KMS-11 (cell line): Measurements from ENCODE around the gene KLHL41.
"Not testable (repeated sequence)": the region's sequence is repeated elsewhere in the genome, so short reads cannot be mapped to it uniquely, and the experiment has no call there.

Experiments used
- H2AFZ ChIP-seq: fragments of 200-600 bp; sonication (generic); 2 replicates; pipeline ENCODE4 v1.6.1; 2016; ENCODE audit warnings: antibody characterized with exemption, mixed run types, low read depth
- H3K27ac ChIP-seq: fragments of 200-600 bp; sonication (generic); 2 replicates; pipeline ENCODE4 v1.6.1; 2016; ENCODE audit warnings: mild to moderate bottlenecking, mixed run types
- H3K27me3 ChIP-seq: fragments of 200-600 bp; sonication (generic); 2 replicates; pipeline ENCODE4 v1.6.1; 2017; ENCODE audit warnings: mild to moderate bottlenecking, low read depth, mixed run types, moderate library complexity; ENCODE audit not compliant: insufficient read depth
- H3K36me3 ChIP-seq: fragments of 200-600 bp; sonication (generic); 2 replicates; pipeline ENCODE4 v1.6.1; 2017; ENCODE audit warnings: mild to moderate bottlenecking, mixed run types; ENCODE audit not compliant: insufficient read depth
- H3K4me1 ChIP-seq: fragments of 200-600 bp; sonication (generic); 2 replicates; pipeline ENCODE4 v1.6.1; 2016; ENCODE audit warnings: mild to moderate bottlenecking, low read depth, mixed run types; ENCODE audit not compliant: poor library complexity, severe bottlenecking
- H3K4me2 ChIP-seq: fragments of 200-600 bp; sonication (generic); 2 replicates; pipeline ENCODE4 v1.7.0; 2016; ENCODE audit warnings: mild to moderate bottlenecking, mixed run types
- H3K4me3 ChIP-seq: fragments of 200-600 bp; sonication (generic); IDR thresholded peaks from 2 replicates; pipeline ENCODE4 v1.6.1; 2017; ENCODE audit warnings: low read depth, low read length, mixed read lengths; ENCODE audit not compliant: insufficient read depth
- H3K79me2 ChIP-seq: fragments of 200-600 bp; sonication (generic); 2 replicates; pipeline ENCODE4 v1.6.1; 2016; ENCODE audit warnings: low read depth, mixed run types; ENCODE audit not compliant: insufficient read depth
- H3K9ac ChIP-seq: fragments of 200-600 bp; sonication (generic); 2 replicates; pipeline ENCODE4 v1.6.1; 2016; ENCODE audit warnings: mild to moderate bottlenecking, mixed run types
- H4K20me1 ChIP-seq: fragments of 200-600 bp; sonication (generic); 2 replicates; pipeline ENCODE4 v1.6.1; 2016; ENCODE audit warnings: mild to moderate bottlenecking, mixed run types; ENCODE audit not compliant: insufficient read depth
- CTCF ChIP-seq: fragments of 200-600 bp; sonication (generic); conservative IDR thresholded peaks from 2 replicates; pipeline ENCODE4 v1.6.1; 2017; ENCODE audit warnings: low read depth, mild to moderate bottlenecking, antibody characterized with exemption, low read length, moderate library complexity, mixed read lengths

Gene KLHL41

GRCh38 chr2:169572189-169572588 lies 62.7 kb downstream of the KLHL41 start:
- Histone ChIP-seq H3K4me3 (no peak overlapping the region), H3K79me2 (peaks cover 35% of the 10 kb centered on the region; the same call in 1 of the 2 replicates), H2AFZ (no peak overlapping the region), H3K4me1 (peaks cover 41% of the 10 kb centered on the region), H3K36me3 (no peaks in the 10 kb centered on the region), H4K20me1 (no peaks in the 10 kb centered on the region), H3K4me2 (peak overlapping the region; percentile 95), H3K27ac (peak overlapping the region; percentile 71), H3K27me3 (no peaks in the 10 kb centered on the region), H3K9ac (peak overlapping the region; percentile 69; the same call in 1 of the 2 replicates)
- TF ChIP-seq CTCF: no peak

DNA sequence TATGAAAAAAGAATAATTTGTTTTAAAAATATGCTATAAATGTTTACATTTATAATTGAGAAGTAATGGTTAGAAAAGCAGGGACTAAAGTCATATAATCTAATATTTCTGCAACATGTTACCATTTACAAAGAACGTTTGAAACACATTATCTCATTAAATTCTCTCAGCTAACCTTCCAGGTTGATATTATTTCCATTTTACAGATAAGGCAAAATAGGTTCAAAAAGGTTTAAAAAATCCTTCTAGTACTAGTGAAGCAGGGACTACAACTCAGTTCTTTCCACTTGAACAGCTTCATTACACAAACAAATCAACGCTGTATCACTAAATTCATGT lies 63.3 kb downstream of the KLHL41 start:
- no peaks in the 10 kb centered on the region for H3K36me3 ChIP-seq
- H3K79me2 ChIP-seq: peaks cover 35% of the 10 kb centered on the region; the same call in 1 of the 2 replicates
- TF ChIP-seq CTCF: no peak

DNA sequence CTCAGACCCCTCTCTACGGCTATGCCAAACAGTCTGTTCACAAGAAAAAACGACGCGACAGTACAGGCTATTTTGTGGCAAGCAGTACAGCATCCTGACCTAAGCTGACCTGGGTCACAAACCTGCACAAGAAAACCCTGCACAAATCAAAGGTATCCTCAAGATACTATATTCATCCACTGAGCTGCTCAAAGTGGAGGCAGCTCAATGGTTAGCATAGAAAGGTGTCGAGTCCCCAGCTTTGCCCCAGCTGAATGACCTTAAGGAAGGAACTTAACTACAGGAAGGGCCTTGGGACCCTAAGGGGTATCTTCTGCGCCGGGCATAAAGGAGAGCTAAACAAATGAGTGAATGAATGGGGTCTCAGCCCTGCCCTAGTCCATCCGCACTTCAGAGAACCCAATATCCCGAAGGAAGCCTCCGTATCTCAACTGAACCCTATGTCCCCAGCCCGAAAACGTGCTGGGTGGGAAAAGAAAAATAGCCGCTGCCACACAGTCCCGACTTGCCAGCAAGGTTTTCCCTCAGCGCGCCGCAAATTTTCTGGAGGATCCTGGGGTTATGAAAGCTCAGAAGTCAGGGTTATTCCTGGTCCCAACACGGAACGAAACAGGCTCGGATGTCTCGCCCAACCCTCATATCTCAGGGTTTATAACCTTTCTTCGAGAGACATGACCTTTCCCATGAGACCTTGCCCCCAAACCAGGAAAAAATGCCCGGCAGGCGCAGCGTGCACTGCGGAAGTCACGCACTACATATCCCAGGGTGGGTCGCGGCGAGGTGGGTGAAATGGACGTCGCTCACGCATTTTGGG lies 63.9 kb downstream of the KLHL41 start, which contains the start of gene FASTKD1:
Gene FASTKD1 (minus strand): TSS at position 706 of the 814 bp plus-strand sequence. CDS start 1,836 bp downstream, outside the sequence.
- H3K4me1 ChIP-seq: peaks cover 41% of the 10 kb centered on the region
- H3K79me2 ChIP-seq: peaks cover 35% of the 10 kb centered on the region; the same call in 1 of the 2 replicates
- H2AFZ ChIP-seq: peak within 1 kb of the TSS; percentile 76
- peak within 1 kb of the TSS; percentile 95 for H3K4me2 ChIP-seq
- H3K36me3 ChIP-seq: no peaks in the 10 kb centered on the region
- no peak within 1 kb of the TSS for H3K4me3 ChIP-seq
- TF ChIP-seq CTCF: no peak
- no peaks in the 10 kb centered on the region for H3K27me3 ChIP-seq
- no peaks in the 10 kb centered on the region for H4K20me1 ChIP-seq
- peak within 1 kb of the TSS; percentile 69 for H3K9ac ChIP-seq
- H3K27ac ChIP-seq: peak within 1 kb of the TSS; percentile 71

More for the DNA sequence above, 63.3 kb downstream of the KLHL41 start:
- Histone ChIP-seq H3K4me2 (peak overlapping the region; percentile 95), H3K9ac (peak overlapping the region; percentile 69), H4K20me1 (no peaks in the 10 kb centered on the region), H2AFZ (peak overlapping the region; percentile 76), H3K4me3 (no peak overlapping the region), H3K27me3 (no peaks in the 10 kb centered on the region), H3K4me1 (peaks cover 41% of the 10 kb centered on the region), H3K27ac (peak overlapping the region; percentile 71)

DNA sequence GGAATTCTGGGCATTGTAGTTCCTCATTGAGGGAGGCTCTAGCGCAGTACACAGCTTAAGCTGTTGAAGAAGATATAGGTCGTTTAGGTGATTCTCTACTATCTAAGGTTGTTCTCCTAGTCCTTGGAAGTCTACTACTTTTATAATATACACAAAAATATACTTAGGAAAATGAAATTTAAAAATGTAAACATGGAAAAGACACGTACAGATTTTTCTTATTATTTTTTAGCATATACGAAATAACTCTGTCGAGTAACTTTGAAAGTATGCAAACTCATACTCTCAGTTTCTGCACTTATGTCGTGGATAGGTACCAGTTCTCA lies 64.4 kb downstream of the KLHL41 start:
- peak overlapping the region; percentile 71 for H3K27ac ChIP-seq
- peak overlapping the region; percentile 69 for H3K9ac ChIP-seq
- peaks cover 35% of the 10 kb centered on the region; the same call in 1 of the 2 replicates for H3K79me2 ChIP-seq
- H3K4me3 ChIP-seq: no peak overlapping the region
- no peaks in the 10 kb centered on the region for H4K20me1 ChIP-seq
- no peak for TF ChIP-seq CTCF
- no peaks in the 10 kb centered on the region for H3K27me3 ChIP-seq
- no peaks in the 10 kb centered on the region for H3K36me3 ChIP-seq
- peaks cover 38% of the 10 kb centered on the region for H3K4me1 ChIP-seq
- peak overlapping the region; percentile 76 for H2AFZ ChIP-seq
- H3K4me2 ChIP-seq: peak overlapping the region; percentile 95

- not testable (repeated sequence) for H3K4me2 ChIP-seq, H3K27ac ChIP-seq, H3K9ac ChIP-seq, H3K36me3 ChIP-seq, H3K27me3 ChIP-seq, H3K4me3 ChIP-seq, H4K20me1 ChIP-seq, H2AFZ ChIP-seq
- H3K79me2 ChIP-seq: peaks cover 30% of the 10 kb centered on the region; the same call in 1 of the 2 replicates
- H3K4me1 ChIP-seq: peaks cover 32% of the 10 kb centered on the region
Measured at GRCh38 chr2:169574539-169574938, 65.0 kb downstream of the KLHL41 start.

GRCh38 chr2:169575264-169575663 lies 65.8 kb downstream of the KLHL41 start:
- H4K20me1 ChIP-seq, H3K36me3 ChIP-seq, H3K4me2 ChIP-seq, H3K9ac ChIP-seq, H3K4me3 ChIP-seq, H3K27ac ChIP-seq, H2AFZ ChIP-seq, H3K27me3 ChIP-seq: not testable (repeated sequence)
- peaks cover 26% of the 10 kb centered on the region for H3K4me1 ChIP-seq
- peaks cover 30% of the 10 kb centered on the region; the same call in 1 of the 2 replicates for H3K79me2 ChIP-seq
